SK-N-SH treated with all-trans-retinoic acid at 6 μM for 48 hours (cell line): ENCODE measurements around the gene SEMA3E.

Experiments
- ATAC-seq: fragments of 200-7000 bp; cut with Tn5 transposase; 3 replicates; pipeline ENCODE4 v1.9.1; 2020; ENCODE audit warnings: mild to moderate bottlenecking, moderate library complexity
- ARNTL ChIP-seq: fragments of 450-650 bp; formaldehyde crosslinking; IDR thresholded peaks from 2 replicates; pipeline ENCODE4 v1.5.0; 2020; ENCODE audit warnings: low read depth, mild to moderate bottlenecking, moderate library complexity, borderline replicate concordance
- BACH2 ChIP-seq: fragments of 250-450 bp; sonication (Bioruptor Pico); IDR thresholded peaks from 2 replicates; pipeline ENCODE4 v1.9.0; 2021; ENCODE audit warnings: mild to moderate bottlenecking, borderline replicate concordance
- CSDC2 ChIP-seq: fragments of 250-450 bp; sonication (Bioruptor Pico); IDR thresholded peaks from 2 replicates; pipeline ENCODE4 v1.5.0; 2020; ENCODE audit warnings: mild to moderate bottlenecking, moderate library complexity
- ESRRG ChIP-seq: fragments of 250-450 bp; sonication (Bioruptor Pico); IDR thresholded peaks from 2 replicates; pipeline ENCODE4 v1.6.1; 2021; ENCODE audit warnings: mild to moderate bottlenecking
- GLIS3 ChIP-seq: fragments of 250-450 bp; sonication (Bioruptor Pico); IDR thresholded peaks from 2 replicates; pipeline ENCODE4 v1.5.0; 2020; ENCODE audit warnings: mild to moderate bottlenecking, moderate library complexity
- ISL1 ChIP-seq: fragments of 250-450 bp; sonication (Bioruptor Pico); IDR thresholded peaks from 2 replicates; pipeline ENCODE4 v2.1.2; 2022; ENCODE audit warnings: mild to moderate bottlenecking, moderate library complexity
- OSR1 ChIP-seq: fragments of 250-450 bp; sonication (Bioruptor Pico); IDR thresholded peaks from 2 replicates; pipeline ENCODE4 v1.8.0; 2022; ENCODE audit warnings: moderate library complexity, mild to moderate bottlenecking, inconsistent platforms
- PPARA ChIP-seq: fragments of 250-450 bp; sonication (Bioruptor Pico); IDR thresholded peaks from 2 replicates; pipeline ENCODE4 v1.5.0; 2020; ENCODE audit warnings: mild to moderate bottlenecking, borderline replicate concordance
- SNAI2 ChIP-seq: fragments of 250-450 bp; sonication (Bioruptor Pico); IDR thresholded peaks from 2 replicates; pipeline ENCODE4 v1.5.0; 2020; ENCODE audit warnings: mild to moderate bottlenecking, moderate library complexity
- TCF4 ChIP-seq: fragments of 250-450 bp; sonication (Bioruptor Pico); IDR thresholded peaks from 2 replicates; pipeline ENCODE4 v1.8.0; 2021; ENCODE audit warnings: mild to moderate bottlenecking, moderate library complexity, borderline replicate concordance
- TOX ChIP-seq: fragments of 250-450 bp; sonication (Bioruptor Pico); IDR thresholded peaks from 2 replicates; pipeline ENCODE4 v1.8.0; 2021; ENCODE audit warnings: mild to moderate bottlenecking, moderate library complexity, borderline replicate concordance
- ZC3H10 ChIP-seq: fragments of 250-450 bp; sonication (Bioruptor Pico); IDR thresholded peaks from 2 replicates; pipeline ENCODE4 v1.5.1; 2021; ENCODE audit warnings: mild to moderate bottlenecking, moderate library complexity
- ZFP3 ChIP-seq: fragments of 250-450 bp; sonication (Bioruptor Pico); IDR thresholded peaks from 2 replicates; pipeline ENCODE4 v1.5.0; 2020; ENCODE audit warnings: mild to moderate bottlenecking, moderate library complexity
- ZFP30 ChIP-seq: fragments of 450-650 bp; formaldehyde crosslinking; IDR thresholded peaks from 2 replicates; pipeline ENCODE4 v1.5.0; 2022; ENCODE audit warnings: mild to moderate bottlenecking, moderate library complexity
- ZNF565 ChIP-seq: fragments of 450-650 bp; formaldehyde crosslinking; conservative IDR thresholded peaks from 2 replicates; pipeline ENCODE4 v1.5.0; 2020; ENCODE audit warnings: low read depth, mild to moderate bottlenecking, moderate library complexity
- ZNF70 ChIP-seq: fragments of 450-650 bp; formaldehyde crosslinking; IDR thresholded peaks from 2 replicates; pipeline ENCODE4 v1.5.0; 2020; ENCODE audit warnings: mild to moderate bottlenecking, moderate library complexity
- ZNF8 ChIP-seq: fragments of 450-650 bp; formaldehyde crosslinking; IDR thresholded peaks from 2 replicates; pipeline ENCODE4 v1.5.0; 2020; ENCODE audit warnings: mild to moderate bottlenecking, moderate library complexity
- TF ChIP-seq, protein P1 (sequence below): fragments of 250-450 bp; sonication (Bioruptor Pico); IDR thresholded peaks from 2 replicates; pipeline ENCODE4 v1.8.0; 2020; ENCODE audit warnings: mild to moderate bottlenecking, moderate library complexity, borderline replicate concordance
- TF ChIP-seq, protein P2 (sequence below): fragments of 250-450 bp; sonication (Bioruptor Pico); IDR thresholded peaks from 2 replicates; pipeline ENCODE4 v1.5.0; 2020; ENCODE audit warnings: mild to moderate bottlenecking, moderate library complexity
- TF ChIP-seq, protein P3 (sequence below): fragments of 250-450 bp; sonication (Bioruptor Pico); IDR thresholded peaks from 2 replicates; pipeline ENCODE4 v1.5.1; 2020; ENCODE audit warnings: low read depth, mild to moderate bottlenecking, moderate library complexity
- TF ChIP-seq, protein P4 (sequence below): fragments of 250-450 bp; sonication (Bioruptor Pico); IDR thresholded peaks from 2 replicates; pipeline ENCODE4 v1.8.0; 2021; ENCODE audit warnings: low read depth, mild to moderate bottlenecking, moderate library complexity, borderline replicate concordance
- TF ChIP-seq, protein P5 (sequence below): fragments of 250-450 bp; sonication (Bioruptor Pico); IDR thresholded peaks from 2 replicates; pipeline ENCODE4 v1.5.1; 2021; ENCODE audit warnings: mild to moderate bottlenecking, moderate library complexity

Gene SEMA3E

GRCh38 chr7:83452256-83452655 lies 196.7 kb downstream of the SEMA3E start (continued):
- TF ChIP-seq ARNTL (CRISPR knock-in tag) (no peak), TOX (CRISPR knock-in tag) (no peak), GLIS3 (CRISPR knock-in tag) (no peak), BACH2 (no peak)
- TF ChIP-seq, protein P1, sequence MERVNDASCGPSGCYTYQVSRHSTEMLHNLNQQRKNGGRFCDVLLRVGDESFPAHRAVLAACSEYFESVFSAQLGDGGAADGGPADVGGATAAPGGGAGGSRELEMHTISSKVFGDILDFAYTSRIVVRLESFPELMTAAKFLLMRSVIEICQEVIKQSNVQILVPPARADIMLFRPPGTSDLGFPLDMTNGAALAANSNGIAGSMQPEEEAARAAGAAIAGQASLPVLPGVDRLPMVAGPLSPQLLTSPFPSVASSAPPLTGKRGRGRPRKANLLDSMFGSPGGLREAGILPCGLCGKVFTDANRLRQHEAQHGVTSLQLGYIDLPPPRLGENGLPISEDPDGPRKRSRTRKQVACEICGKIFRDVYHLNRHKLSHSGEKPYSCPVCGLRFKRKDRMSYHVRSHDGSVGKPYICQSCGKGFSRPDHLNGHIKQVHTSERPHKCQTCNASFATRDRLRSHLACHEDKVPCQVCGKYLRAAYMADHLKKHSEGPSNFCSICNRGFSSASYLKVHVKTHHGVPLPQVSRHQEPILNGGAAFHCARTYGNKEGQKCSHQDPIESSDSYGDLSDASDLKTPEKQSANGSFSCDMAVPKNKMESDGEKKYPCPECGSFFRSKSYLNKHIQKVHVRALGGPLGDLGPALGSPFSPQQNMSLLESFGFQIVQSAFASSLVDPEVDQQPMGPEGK (CRISPR knock-in tag), result no peak
- TF ChIP-seq, all 23 proteins: peak for 0

DNA sequence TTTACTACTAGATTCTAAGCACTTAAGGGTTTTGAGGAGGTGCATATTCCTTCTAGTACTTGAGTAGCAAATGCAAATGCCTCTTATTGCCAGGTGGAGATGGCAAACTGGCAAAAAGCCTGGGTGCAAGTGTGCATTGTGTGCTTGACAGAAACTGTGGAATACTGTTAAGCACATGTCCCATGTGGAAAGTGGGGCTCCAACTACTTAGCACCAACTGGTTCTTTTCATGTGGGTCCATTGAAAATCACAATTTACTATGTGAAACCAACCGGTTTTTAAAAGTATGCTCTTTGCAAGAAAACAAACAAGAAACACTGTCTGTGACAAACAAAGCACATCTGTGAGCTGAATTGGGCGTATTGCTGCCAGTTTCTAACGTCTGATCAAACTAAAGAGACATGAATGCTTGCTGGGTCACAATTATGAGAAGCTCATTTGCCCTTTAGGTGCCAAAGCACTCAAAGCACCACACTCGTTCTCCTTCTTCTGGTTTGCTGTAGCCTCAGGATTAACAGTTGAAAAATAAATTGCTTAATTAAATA lies 197.4 kb downstream of the SEMA3E start:
- TF ChIP-seq ZNF70 (no peak), ZNF565 (CRISPR knock-in tag) (no peak), OSR1 (no peak), ZC3H10 (CRISPR knock-in tag) (no peak)
- TF ChIP-seq, protein P2, sequence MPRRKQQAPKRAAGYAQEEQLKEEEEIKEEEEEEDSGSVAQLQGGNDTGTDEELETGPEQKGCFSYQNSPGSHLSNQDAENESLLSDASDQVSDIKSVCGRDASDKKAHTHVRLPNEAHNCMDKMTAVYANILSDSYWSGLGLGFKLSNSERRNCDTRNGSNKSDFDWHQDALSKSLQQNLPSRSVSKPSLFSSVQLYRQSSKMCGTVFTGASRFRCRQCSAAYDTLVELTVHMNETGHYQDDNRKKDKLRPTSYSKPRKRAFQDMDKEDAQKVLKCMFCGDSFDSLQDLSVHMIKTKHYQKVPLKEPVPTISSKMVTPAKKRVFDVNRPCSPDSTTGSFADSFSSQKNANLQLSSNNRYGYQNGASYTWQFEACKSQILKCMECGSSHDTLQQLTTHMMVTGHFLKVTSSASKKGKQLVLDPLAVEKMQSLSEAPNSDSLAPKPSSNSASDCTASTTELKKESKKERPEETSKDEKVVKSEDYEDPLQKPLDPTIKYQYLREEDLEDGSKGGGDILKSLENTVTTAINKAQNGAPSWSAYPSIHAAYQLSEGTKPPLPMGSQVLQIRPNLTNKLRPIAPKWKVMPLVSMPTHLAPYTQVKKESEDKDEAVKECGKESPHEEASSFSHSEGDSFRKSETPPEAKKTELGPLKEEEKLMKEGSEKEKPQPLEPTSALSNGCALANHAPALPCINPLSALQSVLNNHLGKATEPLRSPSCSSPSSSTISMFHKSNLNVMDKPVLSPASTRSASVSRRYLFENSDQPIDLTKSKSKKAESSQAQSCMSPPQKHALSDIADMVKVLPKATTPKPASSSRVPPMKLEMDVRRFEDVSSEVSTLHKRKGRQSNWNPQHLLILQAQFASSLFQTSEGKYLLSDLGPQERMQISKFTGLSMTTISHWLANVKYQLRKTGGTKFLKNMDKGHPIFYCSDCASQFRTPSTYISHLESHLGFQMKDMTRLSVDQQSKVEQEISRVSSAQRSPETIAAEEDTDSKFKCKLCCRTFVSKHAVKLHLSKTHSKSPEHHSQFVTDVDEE (CRISPR knock-in tag), result no peak
- no peak for ATAC-seq

DNA sequence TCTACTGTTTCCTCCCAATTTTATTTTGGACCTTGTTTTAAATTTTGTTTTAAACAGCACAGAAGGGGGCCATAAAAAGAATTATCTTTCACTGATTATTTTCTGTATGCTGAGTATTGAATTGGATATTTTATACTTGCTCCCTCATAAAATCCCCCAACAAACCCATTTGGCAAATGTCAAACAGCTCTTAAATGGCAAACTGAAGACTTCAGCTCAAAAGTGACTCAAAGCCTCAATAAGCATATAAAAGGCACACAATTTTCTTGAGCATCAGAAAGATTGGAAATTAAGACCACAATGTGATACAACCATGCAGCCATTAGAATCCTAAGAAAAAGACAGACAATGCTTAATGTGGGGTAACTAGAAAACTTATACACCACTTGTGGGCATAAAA lies 199.2 kb downstream of the SEMA3E start:
- TF ChIP-seq ZNF70 (no peak), ZNF8 (CRISPR knock-in tag) (no peak)
- no peak for ATAC-seq

DNA sequence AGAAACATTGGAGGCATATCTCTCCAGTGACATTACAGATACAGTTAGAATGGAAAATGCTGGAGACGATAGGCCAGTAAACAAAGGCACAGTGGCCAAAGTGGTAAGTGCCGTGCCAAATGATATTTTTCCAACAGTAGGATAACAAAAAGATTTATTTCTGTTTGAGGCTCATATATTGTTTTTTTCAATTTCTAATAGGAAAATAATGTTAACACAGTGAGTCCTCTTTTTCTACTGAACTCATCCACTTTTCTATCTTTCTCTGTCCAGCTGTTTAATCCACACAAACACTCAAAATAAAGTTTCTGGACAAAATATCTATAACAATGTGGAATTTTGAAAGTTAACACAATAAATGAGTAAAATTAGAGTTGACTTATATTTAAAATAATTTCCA lies 201.3 kb downstream of the SEMA3E start:
- TF ChIP-seq TCF4 (no peak), SNAI2 (no peak), ZNF8 (CRISPR knock-in tag) (no peak), PPARA (CRISPR knock-in tag) (no peak), BACH2 (no peak), ZFP30 (CRISPR knock-in tag) (no peak), ESRRG (CRISPR knock-in tag) (no peak)
- TF ChIP-seq, protein P1 (CRISPR knock-in tag), result no peak
- TF ChIP-seq, protein P3, sequence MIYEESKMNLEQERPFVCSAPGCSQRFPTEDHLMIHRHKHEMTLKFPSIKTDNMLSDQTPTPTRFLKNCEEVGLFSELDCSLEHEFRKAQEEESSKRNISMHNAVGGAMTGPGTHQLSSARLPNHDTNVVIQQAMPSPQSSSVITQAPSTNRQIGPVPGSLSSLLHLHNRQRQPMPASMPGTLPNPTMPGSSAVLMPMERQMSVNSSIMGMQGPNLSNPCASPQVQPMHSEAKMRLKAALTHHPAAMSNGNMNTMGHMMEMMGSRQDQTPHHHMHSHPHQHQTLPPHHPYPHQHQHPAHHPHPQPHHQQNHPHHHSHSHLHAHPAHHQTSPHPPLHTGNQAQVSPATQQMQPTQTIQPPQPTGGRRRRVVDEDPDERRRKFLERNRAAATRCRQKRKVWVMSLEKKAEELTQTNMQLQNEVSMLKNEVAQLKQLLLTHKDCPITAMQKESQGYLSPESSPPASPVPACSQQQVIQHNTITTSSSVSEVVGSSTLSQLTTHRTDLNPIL (CRISPR knock-in tag), result no peak
- ATAC-seq, result no peak

DNA sequence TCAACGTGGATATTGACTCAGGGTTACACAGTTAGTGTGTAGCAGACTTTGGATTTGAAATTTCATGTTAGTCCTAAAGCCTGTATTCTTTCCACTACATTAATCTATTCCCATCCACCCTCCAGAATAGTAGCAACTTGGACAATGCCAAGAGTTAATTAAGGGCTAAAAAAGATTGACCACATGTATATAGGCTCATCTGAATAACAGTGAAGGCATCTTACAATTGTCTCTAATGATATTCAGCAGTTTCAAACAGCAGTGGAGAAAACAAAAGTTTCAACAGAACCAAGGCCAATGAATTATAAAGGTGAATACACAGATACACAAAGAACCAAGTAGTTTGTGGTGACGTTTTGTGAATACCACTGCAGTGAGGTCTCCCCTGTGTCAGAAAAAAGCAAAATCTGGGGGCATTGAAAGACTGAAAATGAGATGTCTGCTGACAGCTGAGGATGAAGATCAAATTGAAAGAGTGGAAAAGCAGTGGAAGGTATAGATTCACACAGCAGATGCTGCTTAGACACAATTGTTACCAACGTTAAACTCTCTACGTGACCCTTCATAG lies 202.8 kb downstream of the SEMA3E start:
- no peak for ATAC-seq
- TF ChIP-seq ISL1 (CRISPR knock-in tag) (no peak), CSDC2 (CRISPR knock-in tag) (no peak), ESRRG (CRISPR knock-in tag) (no peak), GLIS3 (CRISPR knock-in tag) (no peak), ZFP30 (CRISPR knock-in tag) (no peak), ZFP3 (CRISPR knock-in tag) (no peak), ZNF70 (no peak), SNAI2 (no peak), ZNF8 (CRISPR knock-in tag) (no peak), ARNTL (CRISPR knock-in tag) (no peak), TOX (CRISPR knock-in tag) (no peak)
- TF ChIP-seq, protein P4, sequence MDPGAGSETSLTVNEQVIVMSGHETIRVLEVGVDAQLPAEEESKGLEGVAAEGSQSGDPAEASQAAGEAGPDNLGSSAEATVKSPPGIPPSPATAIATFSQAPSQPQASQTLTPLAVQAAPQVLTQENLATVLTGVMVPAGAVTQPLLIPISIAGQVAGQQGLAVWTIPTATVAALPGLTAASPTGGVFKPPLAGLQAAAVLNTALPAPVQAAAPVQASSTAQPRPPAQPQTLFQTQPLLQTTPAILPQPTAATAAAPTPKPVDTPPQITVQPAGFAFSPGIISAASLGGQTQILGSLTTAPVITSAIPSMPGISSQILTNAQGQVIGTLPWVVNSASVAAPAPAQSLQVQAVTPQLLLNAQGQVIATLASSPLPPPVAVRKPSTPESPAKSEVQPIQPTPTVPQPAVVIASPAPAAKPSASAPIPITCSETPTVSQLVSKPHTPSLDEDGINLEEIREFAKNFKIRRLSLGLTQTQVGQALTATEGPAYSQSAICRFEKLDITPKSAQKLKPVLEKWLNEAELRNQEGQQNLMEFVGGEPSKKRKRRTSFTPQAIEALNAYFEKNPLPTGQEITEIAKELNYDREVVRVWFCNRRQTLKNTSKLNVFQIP (CRISPR knock-in tag), result no peak
- TF ChIP-seq, protein P5, sequence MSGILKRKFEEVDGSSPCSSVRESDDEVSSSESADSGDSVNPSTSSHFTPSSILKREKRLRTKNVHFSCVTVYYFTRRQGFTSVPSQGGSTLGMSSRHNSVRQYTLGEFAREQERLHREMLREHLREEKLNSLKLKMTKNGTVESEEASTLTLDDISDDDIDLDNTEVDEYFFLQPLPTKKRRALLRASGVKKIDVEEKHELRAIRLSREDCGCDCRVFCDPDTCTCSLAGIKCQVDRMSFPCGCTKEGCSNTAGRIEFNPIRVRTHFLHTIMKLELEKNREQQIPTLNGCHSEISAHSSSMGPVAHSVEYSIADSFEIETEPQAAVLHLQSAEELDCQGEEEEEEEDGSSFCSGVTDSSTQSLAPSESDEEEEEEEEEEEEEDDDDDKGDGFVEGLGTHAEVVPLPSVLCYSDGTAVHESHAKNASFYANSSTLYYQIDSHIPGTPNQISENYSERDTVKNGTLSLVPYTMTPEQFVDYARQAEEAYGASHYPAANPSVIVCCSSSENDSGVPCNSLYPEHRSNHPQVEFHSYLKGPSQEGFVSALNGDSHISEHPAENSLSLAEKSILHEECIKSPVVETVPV (CRISPR knock-in tag), result no peak
